Suprapubic skin (tissue), 4 donors: ENCODE data around the gene GLUD1. TPM values are rescaled to one million over a fixed set of nuclear protein-coding genes. Genes with fewer than 3 reads are reported as not detected.
"Not testable (repeated sequence)": the region's sequence is repeated elsewhere in the genome, so short reads cannot be mapped to it uniquely, and the experiment has no call there.

ENCODE experiments used
- DNase-seq, 2 donors: peaks; one replicate each; pipeline ENCODE4 v3.0.0-alpha.2; 2019; ENCODE audit warnings: low spot score in 2 of 2
- H3K27ac ChIP-seq: fragments of 200-600 bp; sonication (generic); one replicate; pipeline ENCODE4 v1.5.1; 2019
- H3K27me3 ChIP-seq: fragments of 200-600 bp; sonication (generic); one replicate; pipeline ENCODE4 v1.5.1; 2019
- H3K36me3 ChIP-seq: fragments of 200-600 bp; sonication (generic); one replicate; pipeline ENCODE4 v1.5.1; 2019
- H3K4me1 ChIP-seq: fragments of 200-600 bp; sonication (generic); one replicate; pipeline ENCODE4 v1.5.1; 2019
- H3K4me3 ChIP-seq: fragments of 200-600 bp; sonication (generic); one replicate; pipeline ENCODE4 v1.5.1; 2019; ENCODE audit warnings: mild to moderate bottlenecking
- H3K9me3 ChIP-seq: fragments of 200-600 bp; sonication (generic); one replicate; pipeline ENCODE4 v1.5.1; 2019
- EP300 ChIP-seq: sonication (generic); formaldehyde crosslinking; IDR thresholded peaks from one replicate; pipeline ENCODE4 v1.6.1; 2017; ENCODE audit warnings: antibody characterized with exemption
- POLR2A ChIP-seq, 2 donors: fragments of 450-650 bp; IDR thresholded peaks; one replicate each; pipeline ENCODE4 v1.6.1; 2017; ENCODE audit warnings: antibody characterized with exemption in 2 of 2, mild to moderate bottlenecking in 2 of 2, moderate library complexity in 2 of 2
- POLR2AphosphoS5 ChIP-seq, 3 donors: sonication (generic); formaldehyde crosslinking; IDR thresholded peaks; one replicate each; pipeline ENCODE4 v1.6.1; 2017; ENCODE audit warnings: antibody characterized with exemption in 3 of 3
- WGBS: methylation state at CpG from one replicate; pipeline ENCODE4 v1.1.5; 2018; 5-methylcytosine and 5-hydroxymethylcytosine counted together
- total RNA-seq, 4 donors: library from RNA; depleted of rRNA; stranded (reverse); fragments of >200 nt; gene quantifications; one replicate each; pipeline ENCODE4 v1.1.0, GENCODE V29; 2016
- TF ChIP-seq, protein P1 (sequence below), 2 donors: fragments of 200-600 bp in 1 of 2; fragments of 450-650 bp in 1 of 2; sonication (generic) in 1 of 2; IDR thresholded peaks; one replicate each; pipeline ENCODE4 v1.5.1; 2016 to 2019; ENCODE audit warnings: antibody characterized with exemption in 2 of 2, mild to moderate bottlenecking in 1 of 2, moderate library complexity in 1 of 2

Gene GLUD1
- total RNA-seq, result 100 to 1,000 TPM; 160 to 187 (median 174) TPM

GRCh38 chr10:87094373-87095235 lies at the start of gene GLUD1, which contains the start of gene SHLD2:
Gene GLUD1 (minus strand): TSS chr10:87094843. CDS start chr10:87094769, 74 bp downstream.
Gene SHLD2 (plus strand): TSS chr10:87095206. CDS start chr10:87151355, 56,149 bp downstream.
- H3K4me1 ChIP-seq, result peaks cover 45% of the 10 kb centered on the region
- DNase-seq, result peak; percentile 95 to 96
- 0% methylated on average over 3 of the region's 111 CpGs for WGBS

GRCh38 chr10:87143109-87143418 lies 48.4 kb upstream of the GLUD1 start:
- not testable (repeated sequence) for H3K4me1 ChIP-seq, H3K27me3 ChIP-seq, H3K4me3 ChIP-seq, H3K9me3 ChIP-seq, H3K36me3 ChIP-seq, DNase-seq
- peak overlapping the region; percentile 75 for H3K27ac ChIP-seq
- WGBS, result 80% methylated on average over 6 of the region's 6 CpGs

More at GRCh38 chr10:87094373-87095235, at the start of gene GLUD1, which contains the start of gene SHLD2:
- Histone ChIP-seq H3K4me3 (peak within 1 kb of the TSS; percentile 91), H3K36me3 (peaks cover 4% of the 10 kb centered on the region), H3K9me3 (no peaks in the 10 kb centered on the region), H3K27ac (peak within 1 kb of the TSS; percentile 100), H3K27me3 (no peaks in the 10 kb centered on the region)
- TF ChIP-seq EP300 (no peak), POLR2A (IDR thresholded peaks at IDR 0.05) (peak; percentile 73 to 87), POLR2AphosphoS5 (IDR thresholded peaks at IDR 0.05) (peak in 2 of 3 donors; percentile 35 to 47)
- TF ChIP-seq, protein P1, sequence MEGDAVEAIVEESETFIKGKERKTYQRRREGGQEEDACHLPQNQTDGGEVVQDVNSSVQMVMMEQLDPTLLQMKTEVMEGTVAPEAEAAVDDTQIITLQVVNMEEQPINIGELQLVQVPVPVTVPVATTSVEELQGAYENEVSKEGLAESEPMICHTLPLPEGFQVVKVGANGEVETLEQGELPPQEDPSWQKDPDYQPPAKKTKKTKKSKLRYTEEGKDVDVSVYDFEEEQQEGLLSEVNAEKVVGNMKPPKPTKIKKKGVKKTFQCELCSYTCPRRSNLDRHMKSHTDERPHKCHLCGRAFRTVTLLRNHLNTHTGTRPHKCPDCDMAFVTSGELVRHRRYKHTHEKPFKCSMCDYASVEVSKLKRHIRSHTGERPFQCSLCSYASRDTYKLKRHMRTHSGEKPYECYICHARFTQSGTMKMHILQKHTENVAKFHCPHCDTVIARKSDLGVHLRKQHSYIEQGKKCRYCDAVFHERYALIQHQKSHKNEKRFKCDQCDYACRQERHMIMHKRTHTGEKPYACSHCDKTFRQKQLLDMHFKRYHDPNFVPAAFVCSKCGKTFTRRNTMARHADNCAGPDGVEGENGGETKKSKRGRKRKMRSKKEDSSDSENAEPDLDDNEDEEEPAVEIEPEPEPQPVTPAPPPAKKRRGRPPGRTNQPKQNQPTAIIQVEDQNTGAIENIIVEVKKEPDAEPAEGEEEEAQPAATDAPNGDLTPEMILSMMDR (IDR thresholded peaks at IDR 0.05), result no peak

DNA sequence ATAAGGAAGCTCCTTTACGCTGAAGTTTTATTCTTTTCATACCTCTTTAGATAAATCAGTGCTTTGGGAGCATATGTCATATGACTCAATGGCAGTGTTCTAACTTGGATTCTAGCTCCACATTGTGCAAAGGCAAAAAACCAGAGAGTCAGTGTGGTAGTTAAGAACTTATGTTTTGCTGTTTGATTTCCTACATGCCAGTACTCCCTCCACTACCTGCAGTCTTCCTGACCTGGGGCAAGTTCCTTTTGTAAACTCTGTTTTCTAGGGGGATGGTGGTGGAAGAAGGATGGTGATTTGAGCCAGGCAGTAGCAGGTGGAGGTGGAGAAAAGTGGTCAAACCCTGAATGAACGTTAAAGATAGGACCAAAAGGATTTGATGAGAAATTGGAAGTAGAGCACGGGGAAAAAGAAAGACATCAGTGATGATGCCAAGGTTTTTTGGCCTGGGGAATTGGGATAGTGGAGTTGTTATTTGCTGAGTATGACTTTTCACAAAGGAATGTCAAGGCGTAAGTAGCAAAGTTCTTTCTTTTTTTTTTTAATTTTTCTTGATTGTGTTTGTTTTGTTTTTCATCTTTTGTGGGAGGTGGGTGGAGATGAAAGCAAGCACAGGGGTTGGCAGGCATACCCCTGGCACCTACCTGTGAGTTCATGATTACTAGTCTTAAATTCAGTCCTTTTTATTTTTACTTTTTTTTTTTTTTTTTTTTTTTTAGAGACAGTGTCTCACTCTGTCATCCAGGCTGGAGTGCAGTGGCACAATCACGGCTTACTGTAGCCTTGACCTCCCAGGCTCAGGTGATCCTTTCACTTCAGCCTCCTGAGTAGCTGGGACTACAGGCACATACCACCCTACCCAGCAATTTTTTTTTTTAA lies 47.8 kb upstream of the GLUD1 start:
- not testable (repeated sequence) for H3K4me3 ChIP-seq, H3K27me3 ChIP-seq, DNase-seq, H3K36me3 ChIP-seq, H3K4me1 ChIP-seq, H3K9me3 ChIP-seq
- peak overlapping the region; percentile 75 for H3K27ac ChIP-seq
- 21% methylated on average over 5 of the region's 5 CpGs for WGBS

DNA sequence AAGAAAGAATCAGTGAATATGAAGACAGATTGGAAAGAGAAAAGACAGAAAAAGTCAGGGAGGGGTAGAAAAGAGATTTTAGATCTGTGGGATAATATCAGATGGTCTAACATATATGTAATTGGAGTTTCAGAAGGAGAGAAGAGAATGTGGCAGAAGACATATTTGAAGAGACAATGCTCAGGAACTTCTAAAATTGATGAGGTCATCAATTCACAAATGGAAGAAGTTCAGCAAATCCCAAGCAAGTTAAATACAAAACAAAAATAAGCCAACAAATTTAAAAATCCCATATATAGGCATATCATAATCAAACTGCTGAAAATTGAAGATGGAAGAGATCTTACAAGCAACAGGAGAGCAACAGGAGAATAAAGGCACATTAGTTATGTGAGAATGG lies 42.8 kb upstream of the GLUD1 start:
- H3K4me1 ChIP-seq, H3K27ac ChIP-seq, DNase-seq, H3K4me3 ChIP-seq, H3K9me3 ChIP-seq, H3K36me3 ChIP-seq, H3K27me3 ChIP-seq: not testable (repeated sequence)

- not testable (repeated sequence) for DNase-seq, H3K36me3 ChIP-seq, H3K4me3 ChIP-seq, H3K4me1 ChIP-seq, H3K27ac ChIP-seq, H3K9me3 ChIP-seq, H3K27me3 ChIP-seq
- 50% methylated on average over 2 of the region's 2 CpGs for WGBS
Observed at GRCh38 chr10:87134440-87134839, 39.8 kb upstream of the GLUD1 start.

GRCh38 chr10:87133936-87134335 lies 39.3 kb upstream of the GLUD1 start:
- not testable (repeated sequence) for DNase-seq, H3K27ac ChIP-seq, H3K9me3 ChIP-seq, H3K4me3 ChIP-seq, H3K36me3 ChIP-seq, H3K4me1 ChIP-seq, H3K27me3 ChIP-seq
- WGBS, result 81% methylated on average over 2 of the region's 2 CpGs

- H3K27ac ChIP-seq, H3K4me3 ChIP-seq, DNase-seq, H3K27me3 ChIP-seq, H3K36me3 ChIP-seq, H3K9me3 ChIP-seq, H3K4me1 ChIP-seq: not testable (repeated sequence)
Observed at GRCh38 chr10:87132176-87132575, 37.5 kb upstream of the GLUD1 start.

- not testable (repeated sequence) for H3K9me3 ChIP-seq, H3K4me1 ChIP-seq, DNase-seq, H3K27me3 ChIP-seq, H3K36me3 ChIP-seq, H3K4me3 ChIP-seq, H3K27ac ChIP-seq
- WGBS, result 92% methylated on average over 3 of the region's 3 CpGs
Observed at GRCh38 chr10:87127607-87128156, 33.0 kb upstream of the GLUD1 start.

DNA sequence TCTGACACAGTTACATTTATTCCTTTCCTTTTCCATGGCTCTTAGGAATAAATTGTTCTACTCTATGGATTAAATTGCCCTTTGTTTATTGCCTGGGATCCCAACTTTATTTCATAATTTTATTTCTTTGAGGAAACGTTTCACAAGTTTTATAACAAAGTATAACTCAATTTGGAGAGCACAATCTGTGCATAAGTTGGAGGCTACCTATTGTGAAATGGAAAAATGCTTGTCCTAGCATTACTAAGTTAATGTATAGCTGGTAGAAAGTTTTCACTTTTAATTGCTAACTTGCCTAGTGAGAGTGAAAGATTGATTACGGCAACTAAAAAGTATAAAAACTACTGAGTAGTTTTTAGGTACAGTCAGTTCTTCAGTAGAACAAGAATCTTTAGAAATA lies 32.4 kb upstream of the GLUD1 start:
- DNase-seq, H3K4me1 ChIP-seq, H3K9me3 ChIP-seq, H3K27ac ChIP-seq, H3K27me3 ChIP-seq, H3K4me3 ChIP-seq, H3K36me3 ChIP-seq: not testable (repeated sequence)
- 75% methylated on average over 2 of the region's 2 CpGs for WGBS

GRCh38 chr10:87123351-87123750 lies 28.7 kb upstream of the GLUD1 start:
- not testable (repeated sequence) for H3K9me3 ChIP-seq, DNase-seq, H3K4me1 ChIP-seq, H3K27ac ChIP-seq, H3K36me3 ChIP-seq, H3K27me3 ChIP-seq, H3K4me3 ChIP-seq
- WGBS, result 88% methylated on average over 2 of the region's 4 CpGs

DNA sequence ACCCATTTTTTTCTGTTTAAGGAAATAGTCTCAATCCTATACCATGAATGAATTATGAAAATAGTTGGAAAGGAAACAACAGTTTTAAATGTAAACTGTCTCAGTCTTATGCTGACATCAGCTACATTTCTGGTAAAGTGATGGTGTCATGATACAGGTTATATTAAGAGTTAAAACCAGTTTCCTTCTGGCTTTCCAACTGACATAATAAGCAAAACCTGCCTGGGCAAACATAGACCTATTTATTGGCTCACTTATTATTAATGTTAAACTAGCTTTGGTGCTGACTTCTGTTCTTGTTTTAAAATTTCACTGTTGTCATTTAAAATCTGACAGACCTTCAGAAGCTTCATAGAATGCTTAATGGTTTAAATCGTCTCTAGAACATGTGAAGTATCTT lies 24.4 kb upstream of the GLUD1 start:
- H3K27me3 ChIP-seq, H3K4me1 ChIP-seq, H3K27ac ChIP-seq, H3K9me3 ChIP-seq, H3K4me3 ChIP-seq, DNase-seq, H3K36me3 ChIP-seq: not testable (repeated sequence)
- 43% methylated on average over 1 of the region's 1 CpG for WGBS

DNA sequence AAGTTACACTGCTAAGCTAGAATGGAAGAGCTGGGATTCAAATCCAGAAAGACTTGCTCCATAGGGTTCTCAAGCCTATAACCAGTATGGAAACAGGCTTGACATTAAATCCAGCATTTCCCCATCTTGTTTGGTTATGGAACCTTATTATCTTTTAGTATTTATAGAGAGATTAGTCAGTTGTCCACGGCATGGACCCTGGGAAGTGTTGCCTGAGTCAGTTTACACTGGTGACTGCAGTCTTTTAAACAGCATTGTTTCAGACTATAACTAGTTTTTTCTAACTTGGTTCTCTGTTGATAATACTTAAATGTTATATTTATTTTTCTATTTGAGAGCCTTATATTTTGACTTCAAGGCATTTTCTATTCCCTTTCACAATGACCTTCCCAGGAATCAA lies 23.5 kb upstream of the GLUD1 start:
- H3K4me1 ChIP-seq, H3K27me3 ChIP-seq, H3K4me3 ChIP-seq, H3K36me3 ChIP-seq, H3K9me3 ChIP-seq, DNase-seq, H3K27ac ChIP-seq: not testable (repeated sequence)
- no CpG with 5 or more reads among the region's 1 CpG for WGBS
